ENCODE measurements around the gene UBE2E2.
A peak's percentile ranks its signal among the peaks of the same experiment; 100 is the strongest.

Gene UBE2E2

GRCh38 chr3:23288286-23288685, 85.2 kb downstream of the UBE2E2 start:
- TF ChIP-seq MAX (IDR thresholded peaks at IDR 0.05) (no peak), CREB1 (IDR thresholded peaks at IDR 0.05; ENCODE audit: low read depth) (no peak), EP300 (IDR thresholded peaks at IDR 0.05; ENCODE audit: borderline replicate concordance) (no peak), TEAD4 (IDR thresholded peaks at IDR 0.05) (no peak), REST (IDR thresholded peaks at IDR 0.05; ENCODE audit: low read depth) (peak; percentile 79), ZBTB7A (IDR thresholded peaks at IDR 0.05; ENCODE audit: low read depth) (no peak)

- no peak for TF ChIP-seq TEAD4 (IDR thresholded peaks at IDR 0.05)
- no peak for TF ChIP-seq RAD21 (IDR thresholded peaks at IDR 0.05; ENCODE audit: low read depth)
- no peak for TF ChIP-seq TAF1 (IDR thresholded peaks at IDR 0.05; ENCODE audit: low read depth)
- no peak for TF ChIP-seq CEBPB (IDR thresholded peaks at IDR 0.05)
- no peak for TF ChIP-seq REST (IDR thresholded peaks at IDR 0.05; ENCODE audit: low read depth)
- TF ChIP-seq MAX (IDR thresholded peaks at IDR 0.05): no peak
- TF ChIP-seq FOXM1 (IDR thresholded peaks at IDR 0.05; ENCODE audit: borderline replicate concordance, low read depth): no peak
- no peak for TF ChIP-seq ZBTB7A (IDR thresholded peaks at IDR 0.05; ENCODE audit: low read depth)
- no peak for TF ChIP-seq EGR1 (IDR thresholded peaks at IDR 0.05)
- no peak for TF ChIP-seq NFIC (IDR thresholded peaks at IDR 0.05)
- no peak for TF ChIP-seq TCF12 (IDR thresholded peaks at IDR 0.05; ENCODE audit: low read depth)
- no peak for TF ChIP-seq EP300 (IDR thresholded peaks at IDR 0.05; ENCODE audit: borderline replicate concordance)
- TF ChIP-seq, protein P1, sequence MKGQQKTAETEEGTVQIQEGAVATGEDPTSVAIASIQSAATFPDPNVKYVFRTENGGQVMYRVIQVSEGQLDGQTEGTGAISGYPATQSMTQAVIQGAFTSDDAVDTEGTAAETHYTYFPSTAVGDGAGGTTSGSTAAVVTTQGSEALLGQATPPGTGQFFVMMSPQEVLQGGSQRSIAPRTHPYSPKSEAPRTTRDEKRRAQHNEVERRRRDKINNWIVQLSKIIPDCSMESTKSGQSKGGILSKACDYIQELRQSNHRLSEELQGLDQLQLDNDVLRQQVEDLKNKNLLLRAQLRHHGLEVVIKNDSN (IDR thresholded peaks at IDR 0.05): no peak
These were observed 85.6 kb downstream of the UBE2E2 start for GRCh38 chr3:23288715-23289114.

DNA sequence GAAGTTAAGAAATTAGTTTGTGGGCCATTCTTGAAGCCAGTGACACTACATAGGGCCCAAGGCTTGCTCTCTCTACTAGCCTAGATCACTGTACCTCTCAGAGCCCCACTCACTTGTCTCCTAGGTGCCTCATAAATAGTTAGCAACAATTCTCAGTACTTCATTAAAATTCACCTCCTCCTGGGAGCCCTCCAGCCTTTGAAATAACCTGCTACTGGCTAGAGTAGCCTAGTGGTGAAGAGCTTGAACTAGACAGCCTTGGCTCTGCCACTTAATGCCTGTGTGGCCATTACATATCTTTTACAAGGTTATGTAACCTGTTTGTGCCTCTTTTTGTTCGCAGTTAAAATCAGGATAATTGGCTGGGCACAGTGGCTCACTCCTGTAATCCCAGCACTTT, 89.3 kb downstream of the UBE2E2 start:
- TF ChIP-seq TEAD4 (IDR thresholded peaks at IDR 0.05) (no peak), NFIC (IDR thresholded peaks at IDR 0.05) (no peak), CEBPB (IDR thresholded peaks at IDR 0.05) (no peak), ZBTB7A (IDR thresholded peaks at IDR 0.05; ENCODE audit: low read depth) (no peak)

DNA sequence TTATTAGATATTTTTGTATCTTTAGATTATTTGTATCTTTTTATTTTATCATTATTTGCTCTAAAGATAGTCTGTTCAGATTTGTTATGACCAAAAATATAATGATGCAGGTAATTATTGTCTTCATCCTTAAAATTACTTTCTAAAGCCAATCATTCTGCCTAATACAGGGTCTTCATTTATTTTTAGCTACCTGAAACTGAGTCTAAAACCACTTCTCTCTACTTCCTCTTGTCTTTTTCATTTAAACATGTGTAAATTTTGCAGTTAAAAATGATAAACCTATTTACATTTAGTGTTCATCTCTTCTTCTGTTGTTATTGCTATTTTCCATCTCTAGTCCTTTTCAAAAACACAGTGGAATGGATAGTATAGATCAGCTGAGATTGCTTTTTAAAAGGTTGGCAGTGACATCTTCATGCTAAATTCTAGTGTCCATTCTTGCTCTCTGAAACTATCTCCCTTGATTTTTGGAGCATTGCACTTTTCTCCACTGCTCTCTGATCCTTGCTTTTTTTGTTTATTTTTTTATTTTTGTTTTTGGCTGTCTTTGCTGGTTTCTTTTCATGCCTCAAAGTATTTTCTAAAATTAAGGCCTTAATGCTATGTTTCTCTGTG, 91.8 kb downstream of the UBE2E2 start:
- TF ChIP-seq REST (IDR thresholded peaks at IDR 0.05; ENCODE audit: low read depth): no peak
- no peak for TF ChIP-seq TAF1 (IDR thresholded peaks at IDR 0.05; ENCODE audit: low read depth)
- TF ChIP-seq EGR1 (IDR thresholded peaks at IDR 0.05): no peak
- TF ChIP-seq CEBPB (IDR thresholded peaks at IDR 0.05): no peak
- no peak for TF ChIP-seq FOXM1 (IDR thresholded peaks at IDR 0.05; ENCODE audit: borderline replicate concordance, low read depth)
- no peak for TF ChIP-seq YY1 (IDR thresholded peaks at IDR 0.05; ENCODE audit: low read depth)
- no peak for TF ChIP-seq RAD21 (IDR thresholded peaks at IDR 0.05; ENCODE audit: low read depth)
- no peak for TF ChIP-seq MAX (IDR thresholded peaks at IDR 0.05)
- no peak for TF ChIP-seq NFIC (IDR thresholded peaks at IDR 0.05)
- TF ChIP-seq TCF12 (IDR thresholded peaks at IDR 0.05; ENCODE audit: low read depth): no peak
- TF ChIP-seq EP300 (IDR thresholded peaks at IDR 0.05; ENCODE audit: borderline replicate concordance): no peak
- TF ChIP-seq ZBTB7A (IDR thresholded peaks at IDR 0.05; ENCODE audit: low read depth): no peak
- TF ChIP-seq, protein P1 (IDR thresholded peaks at IDR 0.05): no peak
- TF ChIP-seq TEAD4 (IDR thresholded peaks at IDR 0.05): no peak
- TF ChIP-seq CREB1 (IDR thresholded peaks at IDR 0.05; ENCODE audit: low read depth): no peak

All from Ishikawa (cell line).